ENCODE results near the gene PPP6R3. TPM values are rescaled to one million over a fixed set of nuclear protein-coding genes. Genes with fewer than 3 reads are reported as not detected.

PPP6R3 gene
- total RNA-seq, 4 donors from 2014 or later = 90.7 to 253 (median 164) TPM

- no peak for TF ChIP-seq POLR2A (IDR thresholded peaks at IDR 0.05)
- TF ChIP-seq, protein P1, sequence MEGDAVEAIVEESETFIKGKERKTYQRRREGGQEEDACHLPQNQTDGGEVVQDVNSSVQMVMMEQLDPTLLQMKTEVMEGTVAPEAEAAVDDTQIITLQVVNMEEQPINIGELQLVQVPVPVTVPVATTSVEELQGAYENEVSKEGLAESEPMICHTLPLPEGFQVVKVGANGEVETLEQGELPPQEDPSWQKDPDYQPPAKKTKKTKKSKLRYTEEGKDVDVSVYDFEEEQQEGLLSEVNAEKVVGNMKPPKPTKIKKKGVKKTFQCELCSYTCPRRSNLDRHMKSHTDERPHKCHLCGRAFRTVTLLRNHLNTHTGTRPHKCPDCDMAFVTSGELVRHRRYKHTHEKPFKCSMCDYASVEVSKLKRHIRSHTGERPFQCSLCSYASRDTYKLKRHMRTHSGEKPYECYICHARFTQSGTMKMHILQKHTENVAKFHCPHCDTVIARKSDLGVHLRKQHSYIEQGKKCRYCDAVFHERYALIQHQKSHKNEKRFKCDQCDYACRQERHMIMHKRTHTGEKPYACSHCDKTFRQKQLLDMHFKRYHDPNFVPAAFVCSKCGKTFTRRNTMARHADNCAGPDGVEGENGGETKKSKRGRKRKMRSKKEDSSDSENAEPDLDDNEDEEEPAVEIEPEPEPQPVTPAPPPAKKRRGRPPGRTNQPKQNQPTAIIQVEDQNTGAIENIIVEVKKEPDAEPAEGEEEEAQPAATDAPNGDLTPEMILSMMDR (IDR thresholded peaks at IDR 0.05) = no peak
Measured at GRCh38 chr11:68589547-68590216, 129.1 kb downstream of the PPP6R3 start.

DNA sequence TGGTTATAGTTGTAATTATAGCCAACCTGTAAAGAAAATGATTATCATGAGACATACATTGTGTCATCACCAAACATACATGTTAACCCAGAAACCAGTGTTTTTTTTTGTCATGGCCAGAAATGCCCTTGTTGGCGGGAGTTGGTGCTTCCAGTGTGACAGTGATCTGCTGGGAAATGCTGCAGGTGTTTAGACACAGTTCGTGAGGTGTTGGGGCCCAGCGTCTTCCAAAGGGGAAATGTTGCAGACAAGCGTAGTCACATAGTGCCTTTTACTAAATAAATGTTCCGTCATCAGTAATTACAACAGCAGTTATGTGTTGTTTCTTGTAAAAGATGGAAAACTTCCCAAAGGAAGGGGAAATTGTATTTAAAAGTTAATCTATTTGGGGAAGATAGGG, 131.2 kb downstream of the PPP6R3 start:
- no peaks in the 10 kb centered on the region for H3K4me1 ChIP-seq
- H3K27me3 ChIP-seq = no peaks in the 10 kb centered on the region
- intact Hi-C loops (cut with DNase I; ENCODE audit: low total_unique reads) = no loop called here
- H3K36me3 ChIP-seq = no peaks in the 10 kb centered on the region
- no peak overlapping the region for H3K27ac ChIP-seq
- H3K9me3 ChIP-seq = no peaks in the 10 kb centered on the region
- DNase-seq = no peak
- TF ChIP-seq POLR2A (IDR thresholded peaks at IDR 0.05) = no peak
- TF ChIP-seq, protein P1 (IDR thresholded peaks at IDR 0.05) = no peak
- no peak overlapping the region for H3K4me3 ChIP-seq

More at GRCh38 chr11:68589547-68590216, 129.1 kb downstream of the PPP6R3 start:
- Histone ChIP-seq H3K4me3 (no peak overlapping the region), H3K9me3 (no peaks in the 10 kb centered on the region), H3K27me3 (no peaks in the 10 kb centered on the region), H3K4me1 (no peaks in the 10 kb centered on the region), H3K36me3 (no peaks in the 10 kb centered on the region), H3K27ac (no peak overlapping the region)
- intact Hi-C loops (cut with DNase I; ENCODE audit: low total_unique reads) = no loop called here
- no peak for DNase-seq

- H3K27ac ChIP-seq = no peak overlapping the region
- no peak for TF ChIP-seq POLR2A (IDR thresholded peaks at IDR 0.05)
- TF ChIP-seq, protein P1 (IDR thresholded peaks at IDR 0.05) = no peak
- H3K36me3 ChIP-seq = no peaks in the 10 kb centered on the region
- DNase-seq = no peak
- no peak overlapping the region for H3K4me3 ChIP-seq
- H3K9me3 ChIP-seq = no peaks in the 10 kb centered on the region
- no peaks in the 10 kb centered on the region for H3K27me3 ChIP-seq
- intact Hi-C loops (cut with DNase I; ENCODE audit: low total_unique reads) = no loop called here
- no peaks in the 10 kb centered on the region for H3K4me1 ChIP-seq
Measured at GRCh38 chr11:68593441-68593840, 132.9 kb downstream of the PPP6R3 start.

DNA sequence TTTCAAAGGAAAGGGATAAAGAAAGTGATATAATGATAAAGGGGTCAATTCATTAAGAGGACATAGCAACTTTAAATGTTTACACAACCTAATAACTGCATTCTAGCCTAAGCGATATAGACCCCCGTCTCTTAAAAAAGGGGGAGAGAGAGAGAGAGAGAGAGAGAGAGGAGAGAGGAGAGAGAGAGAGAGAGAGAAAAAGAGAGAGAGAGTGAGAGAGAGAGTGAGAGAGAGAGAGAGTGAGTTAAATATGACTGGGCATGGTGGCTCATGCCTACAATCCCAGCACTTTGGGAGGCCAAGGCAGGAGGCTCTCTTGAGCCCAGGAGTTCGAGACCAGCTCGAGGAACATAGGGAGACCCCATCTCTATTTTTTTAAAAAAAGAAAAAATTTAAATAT, 133.6 kb downstream of the PPP6R3 start:
- no peak overlapping the region for H3K27ac ChIP-seq
- TF ChIP-seq, protein P1 (IDR thresholded peaks at IDR 0.05) = no peak
- no peak for TF ChIP-seq POLR2A (IDR thresholded peaks at IDR 0.05)
- H3K27me3 ChIP-seq = no peaks in the 10 kb centered on the region
- intact Hi-C loops (cut with DNase I; ENCODE audit: low total_unique reads) = no loop called here
- H3K9me3 ChIP-seq = no peaks in the 10 kb centered on the region
- DNase-seq = no peak
- no peaks in the 10 kb centered on the region for H3K4me1 ChIP-seq
- H3K36me3 ChIP-seq = no peaks in the 10 kb centered on the region
- no peak overlapping the region for H3K4me3 ChIP-seq

DNA sequence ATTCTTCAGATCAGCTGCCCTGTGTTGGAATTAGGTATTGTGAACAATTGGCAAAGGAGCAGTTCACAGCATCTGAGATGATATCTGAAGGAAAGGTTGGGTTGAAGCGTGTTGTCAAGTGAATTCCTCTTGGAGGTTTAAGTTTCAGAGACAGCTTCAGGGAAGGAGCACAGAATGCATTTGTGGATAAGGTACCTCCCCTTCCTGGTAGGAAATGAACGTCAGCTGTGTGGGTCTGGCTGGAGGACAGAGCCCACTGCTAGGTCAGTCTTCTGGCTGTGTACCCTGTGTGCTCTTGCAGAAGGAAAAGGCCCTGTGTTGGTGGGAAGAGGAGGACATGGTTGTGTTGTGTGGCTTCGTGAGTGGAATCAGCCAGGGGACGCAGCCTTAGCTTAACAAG, 135.7 kb downstream of the PPP6R3 start:
- intact Hi-C loops (cut with DNase I; ENCODE audit: low total_unique reads) = no loop called here
- no peaks in the 10 kb centered on the region for H3K9me3 ChIP-seq
- TF ChIP-seq, protein P1 (IDR thresholded peaks at IDR 0.05) = no peak
- TF ChIP-seq POLR2A (IDR thresholded peaks at IDR 0.05) = no peak
- no peak overlapping the region for H3K27ac ChIP-seq
- H3K27me3 ChIP-seq = no peaks in the 10 kb centered on the region
- H3K36me3 ChIP-seq = no peaks in the 10 kb centered on the region
- no peak overlapping the region for H3K4me3 ChIP-seq
- no peak for DNase-seq
- no peaks in the 10 kb centered on the region for H3K4me1 ChIP-seq

Measured in uterus (tissue), 4 donors.